ENCODE measurements around the gene KCNJ12.
"Not testable (repeated sequence)": the region's sequence is repeated elsewhere in the genome, so short reads cannot be mapped to it uniquely, and the experiment has no call there.

The KCNJ12 gene

DNA sequence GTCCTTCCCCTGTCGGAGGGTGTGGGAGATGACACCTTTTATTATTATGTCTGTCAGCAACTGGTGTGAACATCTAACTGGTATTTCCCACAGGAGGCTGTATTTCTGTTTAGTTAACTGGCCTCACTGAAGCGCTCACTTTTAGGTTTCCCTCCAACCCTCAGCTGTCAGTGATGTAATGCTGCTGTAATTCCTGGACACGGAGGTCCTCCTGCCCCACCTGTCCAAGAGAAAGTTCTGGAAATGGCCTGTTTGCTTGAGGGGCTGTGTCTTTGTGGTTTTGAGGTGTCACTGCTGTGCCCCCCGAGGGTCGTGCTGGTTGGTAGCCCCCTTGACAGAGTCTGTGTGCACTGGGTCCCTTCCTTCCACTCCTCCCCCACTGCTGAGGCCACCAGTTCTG, 11.5 kb downstream of the KCNJ12 start:
- DNase-seq (ENCODE audit: low spot score): no peak

GRCh38 chr17:21388066-21388465, 11.9 kb downstream of the KCNJ12 start:
- DNase-seq (ENCODE audit: low spot score): no peak

- DNase-seq (ENCODE audit: low spot score): no peak
These were observed 12.8 kb downstream of the KCNJ12 start for GRCh38 chr17:21388944-21389343.

- no peak for DNase-seq (ENCODE audit: low spot score)
These were observed 13.2 kb downstream of the KCNJ12 start for GRCh38 chr17:21389394-21389793.

GRCh38 chr17:21390294-21390693, 14.1 kb downstream of the KCNJ12 start:
- DNase-seq (ENCODE audit: low spot score): no peak

- no peak for DNase-seq (ENCODE audit: low spot score)
These were observed 16.1 kb downstream of the KCNJ12 start for GRCh38 chr17:21392266-21392665.

DNA sequence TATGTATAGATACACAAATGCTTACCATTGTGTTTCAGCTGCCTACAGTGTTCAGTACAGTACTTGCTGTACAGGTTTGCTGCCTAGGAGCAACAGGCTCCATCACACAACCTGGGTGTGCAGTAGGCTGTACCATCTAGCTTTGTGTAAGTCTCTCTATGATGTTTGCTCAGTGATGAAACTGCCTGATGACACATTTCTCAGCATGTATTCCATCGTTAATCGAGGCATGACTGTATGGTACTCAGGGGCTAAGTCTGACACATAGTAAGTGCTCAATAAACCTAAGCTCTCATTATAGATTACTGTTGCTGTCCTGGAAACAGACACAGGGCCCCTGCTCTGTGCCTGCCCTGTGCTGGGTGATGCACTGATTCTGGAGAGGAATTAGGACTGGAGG, 18.1 kb downstream of the KCNJ12 start:
- no peak for DNase-seq (ENCODE audit: low spot score)

DNA sequence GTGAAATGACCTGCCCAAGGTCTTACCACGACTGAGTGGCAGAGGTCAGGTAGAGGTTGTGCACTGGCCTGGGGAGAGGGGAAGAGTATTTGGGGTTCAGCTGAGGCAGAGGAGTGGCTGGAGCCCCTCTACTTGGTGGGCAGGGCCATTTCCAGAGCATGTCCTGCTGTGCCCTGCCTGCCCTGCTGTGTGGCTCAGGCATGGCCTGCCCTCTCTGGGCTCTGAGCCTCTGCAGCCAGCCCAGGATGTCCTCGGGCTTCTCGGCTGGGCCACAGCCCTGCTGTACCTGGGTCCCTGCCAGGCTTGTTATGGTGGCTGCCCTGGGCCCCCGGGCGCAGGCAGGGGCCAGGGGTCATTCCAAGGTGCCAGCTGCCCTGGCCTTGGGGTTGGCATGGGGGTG, 19.6 kb downstream of the KCNJ12 start:
- DNase-seq (ENCODE audit: low spot score): no peak

GRCh38 chr17:21396237-21396636, 20.1 kb downstream of the KCNJ12 start:
- DNase-seq (ENCODE audit: low spot score): no peak

GRCh38 chr17:21397341-21398190, 21.4 kb downstream of the KCNJ12 start:
- no peak for DNase-seq (ENCODE audit: low spot score)

DNA sequence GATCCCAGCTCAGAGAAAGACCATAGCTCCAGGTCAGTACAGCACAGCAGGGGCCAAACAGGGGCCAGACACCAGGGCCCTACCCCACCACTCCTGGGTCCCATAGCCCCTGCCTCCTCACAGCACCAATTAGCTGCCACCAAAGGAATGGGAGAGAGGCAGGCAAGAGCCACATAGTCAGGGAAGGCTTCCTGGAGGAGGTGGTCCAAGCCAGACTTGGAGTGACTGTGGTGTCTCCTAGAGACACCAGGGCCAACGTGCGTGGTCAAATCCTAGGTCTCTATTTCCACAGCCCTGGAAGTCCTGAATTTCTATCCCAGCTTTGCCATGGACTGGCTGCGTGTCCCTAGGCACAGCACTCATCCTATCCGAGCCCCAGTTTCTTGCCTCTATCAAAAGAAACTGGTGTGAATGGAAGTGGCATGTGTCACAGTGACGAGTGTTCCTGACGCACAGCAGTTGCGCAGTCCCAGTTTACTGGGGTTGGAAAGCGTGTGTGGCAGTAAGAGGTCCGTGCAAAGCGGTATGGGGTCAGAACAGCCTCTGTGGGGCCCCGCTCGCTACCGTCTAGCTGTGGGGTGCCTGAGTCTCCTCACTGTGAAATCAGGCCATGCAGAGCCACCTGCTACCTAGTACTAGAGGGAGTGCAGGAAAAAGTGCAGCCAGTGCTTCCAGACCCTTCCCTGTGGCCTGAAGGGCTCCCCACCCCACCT, 23.5 kb downstream of the KCNJ12 start:
- no peak for DNase-seq (ENCODE audit: low spot score)

GRCh38 chr17:21400187-21400569, 24.0 kb downstream of the KCNJ12 start:
- not testable (repeated sequence) for DNase-seq (ENCODE audit: low spot score)

GRCh38 chr17:21400816-21401593, 24.8 kb downstream of the KCNJ12 start:
- no peak for DNase-seq (ENCODE audit: low spot score)

GRCh38 chr17:21402166-21402571, 26.0 kb downstream of the KCNJ12 start:
- DNase-seq (ENCODE audit: low spot score): not testable (repeated sequence)

- not testable (repeated sequence) for DNase-seq (ENCODE audit: low spot score)
These were observed 26.8 kb downstream of the KCNJ12 start for GRCh38 chr17:21402926-21403325.

DNA sequence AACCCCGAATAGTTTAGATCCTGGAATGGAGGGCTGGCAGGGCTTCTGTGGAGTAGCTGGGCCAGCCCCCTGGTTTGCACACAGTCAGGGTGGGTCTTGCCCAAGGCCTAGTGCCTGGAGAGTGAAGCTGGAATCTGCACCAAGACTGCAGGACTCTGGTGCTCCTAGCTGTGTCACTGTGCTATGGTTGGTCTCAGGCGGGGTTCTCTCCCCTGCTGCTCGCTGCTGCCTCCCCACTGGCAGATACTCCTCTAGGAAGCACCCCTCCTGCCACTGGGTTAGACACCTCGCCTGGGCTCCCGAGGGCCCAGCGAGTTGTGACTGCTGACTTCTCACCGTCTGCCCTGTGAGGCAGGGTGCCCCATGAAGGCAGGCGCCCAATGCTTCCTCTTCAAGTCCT, 27.9 kb downstream of the KCNJ12 start:
- not testable (repeated sequence) for DNase-seq (ENCODE audit: low spot score)

DNA sequence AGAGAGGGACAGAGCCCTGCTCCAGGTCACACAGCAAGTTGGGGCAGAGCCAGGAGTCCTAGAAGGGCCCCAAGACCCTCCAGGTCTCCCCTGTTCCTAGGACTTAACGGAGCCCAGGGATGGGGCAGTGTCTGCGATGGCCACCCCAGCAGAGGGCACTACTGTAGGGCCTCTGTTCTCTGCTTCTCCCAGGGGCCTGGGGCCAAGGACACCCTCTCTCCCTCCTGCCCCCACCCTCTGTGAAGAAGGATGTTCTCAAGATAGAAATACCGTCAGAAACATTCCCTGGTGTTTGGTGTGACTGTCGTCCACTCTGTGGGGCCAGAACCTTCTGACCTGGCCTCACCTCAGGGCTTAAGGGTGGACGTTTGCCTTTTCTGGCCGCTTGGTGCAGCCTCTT, 28.4 kb downstream of the KCNJ12 start:
- DNase-seq (ENCODE audit: low spot score): not testable (repeated sequence)

DNA sequence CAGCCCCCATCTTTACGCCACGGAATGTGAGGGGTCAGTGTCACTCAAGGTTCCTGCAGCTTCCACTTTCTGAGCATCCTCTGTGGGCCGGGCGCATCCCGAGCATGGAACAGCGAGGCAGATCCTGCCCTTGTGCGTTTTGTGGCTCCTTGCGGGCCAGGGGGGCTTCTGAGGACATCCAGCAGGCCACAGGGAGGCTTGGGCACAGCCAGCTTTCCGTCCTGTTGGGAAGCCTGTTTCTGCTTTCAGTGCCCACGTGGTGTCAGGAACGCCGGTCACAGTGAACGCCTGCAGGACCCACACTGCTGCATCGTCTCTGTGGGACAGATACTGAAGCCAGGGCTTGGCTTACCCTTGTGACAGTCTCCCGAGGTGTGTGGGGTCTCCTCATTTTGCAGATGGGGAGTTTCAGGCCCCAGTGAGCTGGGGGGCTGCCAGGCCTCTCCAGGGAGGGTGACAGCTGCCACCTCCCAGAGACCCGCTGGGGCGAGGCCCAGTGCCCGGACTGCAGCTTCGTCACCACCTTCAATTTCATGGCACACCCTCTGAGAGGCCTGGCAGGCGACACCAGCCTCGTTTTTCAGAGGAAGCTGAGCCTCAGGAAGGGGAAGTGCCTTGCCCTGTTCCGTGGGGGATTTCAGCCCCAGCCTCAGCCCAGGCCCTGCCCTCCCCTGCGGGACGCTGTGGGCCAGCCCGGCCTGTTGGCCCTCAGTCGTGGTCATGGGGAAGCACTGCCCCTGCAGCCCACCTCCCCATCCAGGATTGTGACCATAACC, 29.0 kb downstream of the KCNJ12 start:
- not testable (repeated sequence) for DNase-seq (ENCODE audit: low spot score)

DNA sequence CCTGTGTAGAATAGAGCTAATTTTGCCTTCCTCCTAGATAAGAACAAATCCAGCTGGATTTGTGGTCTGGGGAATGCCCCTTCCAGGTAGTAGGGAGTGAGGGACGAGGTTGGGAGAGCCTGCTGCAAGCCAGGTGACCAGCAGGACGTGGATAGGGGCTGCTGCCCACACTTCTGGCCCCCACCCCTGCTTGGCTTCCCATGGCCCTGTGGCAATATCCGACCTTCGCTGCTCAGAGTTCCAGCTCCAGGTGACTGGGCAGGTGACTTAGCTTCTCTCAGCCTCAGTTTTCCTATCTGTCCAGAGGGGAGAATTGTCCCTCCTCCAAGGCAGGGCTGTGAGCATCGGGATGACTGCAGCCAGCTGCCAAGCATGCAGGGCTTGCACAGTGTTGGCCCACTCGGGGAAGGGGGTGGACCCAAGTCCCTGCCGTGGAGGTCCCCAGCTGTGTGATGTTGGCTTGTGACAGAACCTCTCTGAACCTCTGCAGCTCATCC, 29.8 kb downstream of the KCNJ12 start:
- not testable (repeated sequence) for DNase-seq (ENCODE audit: low spot score)

DNA sequence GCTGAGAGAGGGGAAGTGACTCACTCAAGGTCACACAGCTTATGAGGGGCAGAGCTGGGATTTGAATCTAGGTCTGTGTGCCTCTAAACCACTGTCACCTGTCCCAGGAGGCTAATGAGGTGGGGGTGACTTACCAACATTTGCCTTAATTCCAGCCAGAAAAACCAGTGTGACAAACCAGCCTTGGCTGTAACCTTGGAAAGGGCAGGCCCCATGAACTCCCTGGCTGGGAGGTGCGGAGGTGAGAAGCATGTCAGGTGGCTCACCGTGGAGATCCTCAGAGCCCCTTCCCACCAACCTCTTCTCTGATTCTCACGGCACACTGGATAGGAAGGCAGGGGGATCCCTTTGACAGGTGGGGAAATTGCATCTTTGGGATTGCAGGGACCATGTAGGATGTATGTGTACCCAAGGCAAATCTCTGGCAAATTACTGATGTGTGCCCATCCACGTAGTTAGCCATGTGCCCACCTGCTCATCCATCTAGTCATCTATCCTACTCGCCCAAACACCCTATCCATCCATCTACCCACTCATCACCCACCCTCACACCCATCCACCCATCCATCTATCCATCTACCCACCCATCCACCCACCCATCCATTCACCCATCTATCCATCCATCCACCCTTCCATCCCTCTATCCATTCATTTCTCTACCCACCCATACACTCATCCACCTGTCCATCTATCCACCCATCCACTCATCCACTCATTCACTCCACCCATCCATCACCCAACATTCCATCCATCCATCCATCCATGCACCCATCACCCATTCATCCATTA, 30.7 kb downstream of the KCNJ12 start:
- DNase-seq (ENCODE audit: low spot score): not testable (repeated sequence)

DNA sequence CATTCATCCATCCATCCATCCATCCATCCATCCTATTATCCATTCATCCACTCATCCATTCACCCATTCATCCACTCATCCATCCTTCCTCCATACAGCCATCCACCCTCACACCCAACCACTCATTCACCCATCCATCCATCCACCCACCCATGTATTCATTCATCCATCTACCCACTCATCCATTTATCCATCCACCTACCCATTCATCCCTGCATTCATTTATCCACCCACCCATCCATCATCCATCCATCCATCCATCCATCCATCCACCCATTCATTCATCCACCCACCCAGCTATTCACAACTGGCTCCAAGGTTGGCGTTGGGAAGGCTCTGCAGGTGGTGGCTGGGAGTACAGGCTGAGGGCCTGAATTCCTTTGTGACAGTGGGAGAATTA, 31.6 kb downstream of the KCNJ12 start:
- DNase-seq (ENCODE audit: low spot score): not testable (repeated sequence)

Data from globus pallidus (tissue), 1 donor.